PFSK-1 (cell line): ENCODE measurements around the gene HEXIM1.

ENCODE experiments used
- POLR2AphosphoS5 ChIP-seq: IDR thresholded peaks from 2 replicates; pipeline ENCODE4 v1.6.1; 2012; ENCODE audit warnings: low read depth, mild to moderate bottlenecking, control low read depth, low read length, moderate library complexity
- TAF1 ChIP-seq: IDR thresholded peaks from 2 replicates; pipeline ENCODE4 v1.6.1; 2012; ENCODE audit warnings: low read length, control low read depth, borderline replicate concordance; ENCODE audit not compliant: insufficient read depth
- TF ChIP-seq, protein P1 (sequence below), 2 experiments: IDR thresholded peaks; 2 replicates each; pipeline versions ENCODE4 v1.6.1 to v1.8.0; 2011 to 2012; ENCODE audit warnings: low read depth in 2 of 2, low read length in 2 of 2, control low read depth in 1 of 2, inconsistent platforms in 1 of 2, mild to moderate bottlenecking in 1 of 2, moderate library complexity in 1 of 2; ENCODE audit not compliant: insufficient read depth in 1 of 2

DNA sequence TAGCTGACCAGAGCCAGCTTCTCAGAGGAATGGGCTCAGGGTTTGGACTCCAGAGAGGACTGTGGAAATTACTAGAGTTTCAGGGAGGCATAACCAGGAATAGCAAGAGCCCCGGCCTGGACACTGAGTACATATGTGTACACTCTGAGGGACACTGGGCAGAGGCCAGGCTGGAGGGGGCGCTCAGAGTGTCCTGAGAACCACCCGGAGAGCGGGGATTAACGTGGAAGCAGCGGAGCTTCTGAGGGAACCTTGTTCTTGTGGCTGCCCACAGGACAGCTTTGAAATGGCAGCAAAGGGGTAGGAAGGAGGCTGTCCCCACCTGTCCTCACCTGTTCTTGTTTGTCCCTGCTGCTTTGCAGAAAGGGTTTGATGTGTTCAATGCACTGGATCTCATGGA, 43.8 kb upstream of the HEXIM1 start:
- TF ChIP-seq, protein P1, sequence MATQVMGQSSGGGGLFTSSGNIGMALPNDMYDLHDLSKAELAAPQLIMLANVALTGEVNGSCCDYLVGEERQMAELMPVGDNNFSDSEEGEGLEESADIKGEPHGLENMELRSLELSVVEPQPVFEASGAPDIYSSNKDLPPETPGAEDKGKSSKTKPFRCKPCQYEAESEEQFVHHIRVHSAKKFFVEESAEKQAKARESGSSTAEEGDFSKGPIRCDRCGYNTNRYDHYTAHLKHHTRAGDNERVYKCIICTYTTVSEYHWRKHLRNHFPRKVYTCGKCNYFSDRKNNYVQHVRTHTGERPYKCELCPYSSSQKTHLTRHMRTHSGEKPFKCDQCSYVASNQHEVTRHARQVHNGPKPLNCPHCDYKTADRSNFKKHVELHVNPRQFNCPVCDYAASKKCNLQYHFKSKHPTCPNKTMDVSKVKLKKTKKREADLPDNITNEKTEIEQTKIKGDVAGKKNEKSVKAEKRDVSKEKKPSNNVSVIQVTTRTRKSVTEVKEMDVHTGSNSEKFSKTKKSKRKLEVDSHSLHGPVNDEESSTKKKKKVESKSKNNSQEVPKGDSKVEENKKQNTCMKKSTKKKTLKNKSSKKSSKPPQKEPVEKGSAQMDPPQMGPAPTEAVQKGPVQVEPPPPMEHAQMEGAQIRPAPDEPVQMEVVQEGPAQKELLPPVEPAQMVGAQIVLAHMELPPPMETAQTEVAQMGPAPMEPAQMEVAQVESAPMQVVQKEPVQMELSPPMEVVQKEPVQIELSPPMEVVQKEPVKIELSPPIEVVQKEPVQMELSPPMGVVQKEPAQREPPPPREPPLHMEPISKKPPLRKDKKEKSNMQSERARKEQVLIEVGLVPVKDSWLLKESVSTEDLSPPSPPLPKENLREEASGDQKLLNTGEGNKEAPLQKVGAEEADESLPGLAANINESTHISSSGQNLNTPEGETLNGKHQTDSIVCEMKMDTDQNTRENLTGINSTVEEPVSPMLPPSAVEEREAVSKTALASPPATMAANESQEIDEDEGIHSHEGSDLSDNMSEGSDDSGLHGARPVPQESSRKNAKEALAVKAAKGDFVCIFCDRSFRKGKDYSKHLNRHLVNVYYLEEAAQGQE (IDR thresholded peaks at IDR 0.05; ENCODE audit: insufficient read depth in 1 of 2, low read depth in 2 of 2, low read length in 2 of 2): no peak
- TF ChIP-seq POLR2AphosphoS5: no peak
- no peak for TF ChIP-seq TAF1
